Amniotic epithelial cell (primary cell): ENCODE results near the gene CLDN10.
A peak's percentile ranks its signal among the peaks of the same experiment; 100 is the strongest.
"Not testable (repeated sequence)": the region's sequence is repeated elsewhere in the genome, so short reads cannot be mapped to it uniquely, and the experiment has no call there.

ENCODE experiments used
- DNase-seq: peaks from one replicate; pipeline ENCODE4 v3.0.0-alpha.2; 2010; ENCODE audit warnings: low read depth

Gene CLDN10

DNA sequence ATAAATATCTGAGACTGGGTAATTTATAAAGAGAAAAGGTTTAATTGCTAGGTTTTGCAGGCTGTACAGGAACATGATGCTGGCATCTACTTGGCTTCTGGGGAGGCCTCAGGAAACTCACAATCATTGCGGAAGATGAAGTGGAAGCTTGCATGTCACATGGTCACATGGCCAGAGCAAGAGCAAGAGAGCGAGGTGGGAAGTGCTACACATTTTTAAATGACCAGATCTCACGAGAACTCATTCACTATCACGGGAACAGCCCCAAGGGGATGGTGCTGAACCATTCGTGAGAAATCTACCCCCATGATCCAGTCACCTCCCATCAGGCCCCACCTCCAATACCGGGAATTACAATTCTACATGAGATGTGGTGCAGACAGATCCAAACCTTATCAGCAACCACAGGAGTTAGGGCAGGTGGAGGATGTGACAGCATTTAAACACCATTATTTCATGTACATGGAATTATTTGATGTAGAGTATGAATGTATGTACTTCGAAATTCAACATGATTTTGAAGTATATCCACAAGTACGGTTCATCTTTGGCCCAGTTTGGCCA, 10.5 kb upstream of the CLDN10 start:
- no peak for DNase-seq

DNA sequence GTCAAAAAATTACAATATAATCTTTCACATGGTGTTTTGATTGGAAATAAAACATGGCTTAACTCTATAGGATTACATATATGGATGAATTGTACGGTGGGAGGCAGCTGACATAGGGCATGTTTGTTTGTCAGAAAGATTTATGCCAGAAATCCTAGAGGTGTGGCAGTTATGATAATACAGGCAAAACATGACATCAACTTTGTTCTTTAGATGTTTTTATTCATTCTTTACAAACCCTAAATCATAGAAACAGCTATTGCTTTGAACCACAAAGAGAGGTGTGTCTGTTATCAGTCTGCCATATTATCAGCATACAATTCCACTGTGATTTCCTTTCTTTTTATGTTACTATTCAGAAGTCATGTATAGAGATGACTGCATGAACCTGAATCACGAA, 8.2 kb upstream of the CLDN10 start:
- peak; percentile 6 for DNase-seq

DNA sequence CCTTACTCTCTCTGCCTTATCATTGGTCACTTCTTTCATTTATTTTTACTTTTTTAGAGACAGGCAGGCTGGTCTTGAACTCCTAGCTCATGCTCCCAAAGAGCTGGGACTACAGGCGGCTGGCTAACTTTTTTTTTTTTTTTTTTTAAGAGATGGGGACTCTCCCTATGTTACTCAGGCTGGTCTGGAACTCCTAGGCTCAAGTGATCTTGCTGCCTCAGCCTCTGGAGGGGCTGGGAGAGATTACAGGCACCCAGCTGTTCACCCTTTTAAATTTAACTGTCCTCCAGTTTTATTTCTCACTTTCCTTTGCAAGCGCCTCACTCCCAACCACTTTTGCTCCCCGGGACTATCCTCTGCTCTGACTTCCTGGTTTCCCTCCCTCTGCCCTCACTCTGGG, 5.6 kb upstream of the CLDN10 start:
- DNase-seq, result no peak

DNA sequence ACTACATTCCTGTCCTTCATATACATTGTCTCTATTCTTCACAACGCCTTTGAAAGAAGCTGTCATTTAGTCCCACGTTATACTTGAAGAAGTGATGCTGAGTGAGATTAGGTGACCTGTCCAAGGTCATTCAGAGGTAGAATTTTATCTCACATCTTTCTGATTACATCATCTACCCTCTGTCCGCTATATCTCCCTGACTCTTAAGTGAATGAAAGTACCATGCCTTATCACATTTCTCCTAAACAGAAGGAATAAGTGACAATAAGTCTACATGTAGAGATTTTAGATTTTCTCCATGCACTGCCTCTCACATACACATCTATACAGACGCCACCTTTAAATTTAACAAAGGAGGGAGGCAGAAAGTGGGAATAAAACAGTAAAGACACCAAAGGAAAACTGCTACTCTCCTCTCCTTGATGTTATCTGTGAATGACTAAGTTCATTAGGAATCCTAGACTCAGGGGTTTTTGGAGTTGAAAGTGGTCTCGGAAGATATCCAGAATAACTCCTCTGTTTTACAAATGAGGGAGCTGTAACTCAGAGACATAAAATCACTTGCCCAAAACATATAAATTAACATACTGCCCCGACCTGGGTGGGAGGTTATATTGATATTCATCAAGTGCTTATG, 4.9 kb upstream of the CLDN10 start:
- DNase-seq, result peak; percentile 17

DNA sequence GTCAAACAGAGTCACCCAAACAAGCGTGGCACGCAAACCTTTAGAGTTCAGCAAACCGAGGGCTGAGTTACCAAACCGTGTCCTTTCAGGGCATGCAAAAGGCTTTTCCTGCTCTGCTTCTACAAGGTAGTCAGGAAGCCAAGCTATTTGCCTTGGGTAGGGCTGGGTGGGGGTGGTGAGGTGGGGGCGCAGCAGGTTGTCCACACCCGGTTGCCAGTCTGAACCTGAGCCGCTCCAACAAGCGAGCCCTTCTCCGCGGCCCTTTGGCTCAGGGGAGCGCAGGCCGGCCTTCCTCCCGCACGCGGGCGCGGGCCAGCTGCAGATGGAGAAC, 347 bp upstream of the CLDN10 start:
- no peak for DNase-seq

DNA sequence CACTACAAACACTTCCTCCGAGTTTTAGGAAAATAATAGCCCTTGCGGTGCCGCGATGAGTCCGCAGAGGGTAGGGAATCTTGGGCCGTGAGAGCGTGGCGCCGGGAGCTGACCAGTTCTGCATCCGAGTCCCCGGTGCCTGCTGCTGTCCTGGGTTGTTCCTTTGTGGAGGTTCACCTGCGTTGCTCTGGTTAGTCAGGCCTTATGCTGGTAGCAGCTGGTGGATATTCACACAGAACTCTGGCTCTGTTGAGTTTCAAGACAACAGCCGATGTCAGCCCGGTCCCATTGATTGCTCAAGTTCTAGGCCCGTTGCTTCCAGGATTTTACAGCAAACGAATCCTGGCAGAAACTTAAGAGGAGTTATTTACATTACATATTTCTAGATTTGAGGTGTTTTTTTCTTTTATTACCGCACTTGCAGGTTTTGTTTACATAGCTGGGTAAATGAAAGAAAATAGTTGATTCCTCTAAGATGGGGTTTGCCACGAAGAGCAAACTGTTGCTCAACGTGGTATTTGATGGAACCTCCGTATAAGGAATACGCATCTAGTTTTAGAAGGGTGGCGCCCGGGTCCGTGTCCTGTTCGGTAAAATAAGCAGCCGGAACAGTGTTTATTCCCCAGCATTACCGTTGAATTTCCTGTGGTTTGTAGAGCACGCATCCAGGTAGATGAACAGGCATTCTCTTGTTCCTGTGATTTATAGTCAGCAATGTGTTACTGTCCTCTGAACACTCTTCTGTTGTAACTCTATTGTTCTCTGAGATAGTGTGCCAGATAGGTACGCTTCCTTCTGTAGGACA, 1.3 kb downstream of the CLDN10 start:
- DNase-seq, result peak; percentile 15

DNA sequence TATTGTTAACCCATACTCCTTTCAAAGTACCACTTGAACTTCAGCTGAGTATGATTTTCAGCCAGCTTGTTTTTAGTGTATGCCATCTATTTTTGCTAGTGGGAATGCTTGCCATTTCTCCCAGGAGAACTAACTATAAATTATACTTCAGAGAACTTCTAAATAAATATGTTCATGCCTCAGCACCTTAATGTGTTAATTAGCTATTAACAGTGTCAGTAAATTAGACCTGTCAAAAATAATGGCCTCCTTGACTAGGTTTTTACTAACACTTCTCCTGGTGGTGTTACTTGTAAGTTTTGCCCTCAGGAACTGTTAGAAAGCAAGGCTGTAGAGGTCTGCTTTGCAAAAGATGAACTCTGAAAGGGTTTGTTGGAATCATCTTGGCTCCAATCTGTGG, 4.5 kb downstream of the CLDN10 start:
- no peak for DNase-seq

DNA sequence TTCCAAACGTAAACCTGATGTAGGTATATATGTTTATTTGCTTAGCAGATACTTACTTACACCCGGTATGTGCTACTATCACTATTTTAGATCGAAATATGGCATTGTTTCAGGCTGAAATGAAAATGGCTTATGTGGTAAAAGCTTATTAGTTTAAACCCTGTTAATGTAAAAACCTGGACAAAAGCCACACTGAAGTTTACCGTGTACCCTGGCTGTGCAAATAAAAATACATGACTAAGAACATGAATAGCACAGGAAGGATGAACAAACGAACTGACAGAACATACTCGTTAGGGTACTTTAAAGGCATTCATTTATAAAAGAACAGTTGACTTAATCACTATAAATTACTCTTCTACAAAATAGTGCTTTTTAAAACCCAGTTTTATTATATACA, 6.6 kb downstream of the CLDN10 start:
- no peak for DNase-seq

DNA sequence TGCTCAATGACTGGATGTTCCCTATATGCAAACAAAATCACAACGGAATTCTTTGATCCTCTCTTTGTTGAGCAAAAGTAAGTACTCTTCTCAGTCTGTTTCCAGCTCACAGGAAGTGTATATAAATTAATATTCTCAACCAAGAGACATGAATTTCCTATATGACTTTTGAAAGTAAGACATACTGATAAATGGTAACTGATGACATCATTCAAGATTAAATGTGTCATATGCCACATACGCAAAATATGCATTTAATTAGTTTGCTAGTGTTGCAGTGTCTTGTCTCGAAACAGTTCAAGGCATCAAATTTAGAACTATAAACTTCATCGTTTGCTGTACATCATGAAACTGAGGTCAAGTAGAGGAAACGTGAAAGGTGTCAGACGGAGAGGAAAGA, 7.9 kb downstream of the CLDN10 start:
- DNase-seq, result no peak

DNA sequence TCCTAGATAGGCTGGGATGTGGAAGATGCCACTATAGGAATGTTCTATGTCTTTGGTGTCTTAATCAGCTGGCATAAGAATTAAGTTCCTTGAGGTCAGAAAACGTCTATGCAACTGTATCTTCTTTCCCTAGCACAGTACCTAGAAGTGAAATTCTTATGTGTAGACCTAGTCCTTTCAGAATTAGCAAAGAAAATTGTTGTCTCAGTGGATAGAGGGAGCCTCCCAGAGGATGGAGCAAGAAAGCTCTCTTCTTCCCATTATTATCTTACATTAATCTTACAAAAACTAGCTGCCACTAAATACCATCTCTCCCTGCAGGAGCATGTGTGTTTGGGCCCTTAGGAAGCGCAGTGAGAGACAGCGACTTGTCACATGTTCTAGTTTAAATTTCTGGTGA, 11.6 kb downstream of the CLDN10 start:
- DNase-seq, result peak; percentile 11

DNA sequence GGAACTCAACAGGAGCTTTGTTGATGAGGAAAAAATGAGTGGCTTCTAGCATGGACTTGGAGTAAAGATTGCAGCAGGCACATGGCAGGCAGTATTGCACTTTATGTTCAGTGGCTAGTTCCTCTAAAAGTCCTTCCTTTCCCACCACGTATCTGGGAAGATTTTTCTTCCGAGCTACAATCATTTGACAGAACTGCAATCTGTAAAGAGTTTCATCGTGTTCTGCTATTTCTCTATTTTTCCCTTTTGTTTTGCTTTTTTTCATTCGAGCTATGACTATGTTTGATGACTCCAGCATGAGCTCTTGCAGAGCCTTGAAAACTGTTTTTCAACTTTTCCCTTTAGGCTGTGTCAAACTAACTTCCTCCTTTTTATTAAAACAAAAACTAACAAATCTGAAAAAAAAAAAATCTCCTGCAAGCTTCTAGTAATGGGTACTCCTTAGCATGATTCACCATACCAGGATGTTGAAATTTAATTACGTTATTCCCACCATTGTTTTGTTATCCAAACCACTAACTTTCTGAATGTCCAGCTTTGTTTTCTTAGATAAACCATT, 12.3 kb downstream of the CLDN10 start:
- peak; percentile 75 for DNase-seq

DNA sequence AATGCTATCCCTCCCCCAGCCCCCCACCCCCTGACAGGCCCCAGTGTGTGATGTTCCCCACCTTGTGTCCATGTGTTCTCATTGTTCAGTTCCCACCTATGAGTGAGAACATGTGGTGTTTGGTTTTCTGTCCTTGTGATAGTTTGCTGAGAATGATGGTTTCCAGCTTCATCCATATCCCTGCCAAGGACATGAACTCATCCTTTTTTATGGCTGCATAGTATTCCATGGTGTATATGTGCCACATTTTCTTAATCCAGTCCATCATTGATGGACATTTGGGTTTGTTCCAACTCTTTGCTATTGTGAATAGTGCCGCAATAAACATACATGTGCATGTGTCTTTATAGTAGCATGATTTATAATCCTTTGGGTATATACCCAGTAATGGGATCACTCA, 13.2 kb downstream of the CLDN10 start:
- not testable (repeated sequence) for DNase-seq

DNA sequence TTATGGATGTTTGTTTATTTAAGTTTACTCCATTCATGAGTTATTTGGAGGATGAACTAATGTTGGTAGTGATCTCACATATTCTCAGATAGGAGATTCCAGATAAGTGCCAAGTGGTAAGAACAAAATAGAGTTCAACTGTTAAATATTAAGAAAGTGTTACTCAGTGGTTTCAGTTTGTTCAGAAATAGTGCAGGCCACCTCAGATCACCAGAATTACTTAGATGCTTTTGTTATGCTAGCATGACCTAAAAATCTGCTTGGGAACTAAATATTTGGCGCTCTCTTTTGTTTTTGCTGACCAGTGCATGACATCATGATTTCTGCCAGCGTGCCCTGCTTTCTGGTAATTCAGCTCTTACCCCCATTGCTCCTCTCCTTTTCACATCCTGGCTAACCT, 15.6 kb downstream of the CLDN10 start:
- DNase-seq, result no peak

DNA sequence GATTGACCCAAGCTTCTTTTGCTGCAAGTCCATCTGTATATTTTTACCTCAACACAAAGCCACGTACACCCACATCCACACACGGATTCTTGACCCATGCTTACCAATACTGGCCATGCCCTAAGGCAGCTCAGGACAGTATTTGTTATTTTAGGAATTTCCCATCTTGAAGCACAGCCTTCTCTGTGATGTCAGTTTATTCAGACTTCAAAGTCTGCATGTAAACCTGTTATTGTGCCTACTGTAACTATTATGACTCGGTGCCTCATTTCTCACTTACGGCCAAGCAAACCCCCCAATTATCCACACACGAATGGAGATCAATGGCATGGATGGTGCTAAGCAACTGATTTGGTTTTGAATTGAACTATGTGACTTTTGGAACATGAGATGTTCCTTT, 17.5 kb downstream of the CLDN10 start:
- DNase-seq, result no peak

DNA sequence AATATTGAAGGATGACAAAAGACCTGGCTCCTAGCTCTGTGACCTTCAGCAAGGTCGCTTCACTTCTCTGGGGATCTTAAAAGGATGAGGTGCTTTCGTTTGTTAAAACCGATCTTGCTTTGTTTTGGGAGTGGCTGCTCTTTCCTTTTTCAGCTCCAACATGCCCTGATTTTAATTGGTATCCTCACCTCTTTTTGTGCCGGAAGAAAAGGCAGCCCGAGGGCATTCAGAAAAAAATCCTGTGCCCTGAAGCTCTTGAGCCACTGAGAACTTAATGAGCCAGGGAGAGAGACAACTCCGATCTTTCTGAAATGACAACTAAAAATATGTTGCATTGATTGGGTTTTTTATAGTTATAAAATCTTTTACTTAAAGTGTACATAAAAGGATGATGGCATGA, 19.4 kb downstream of the CLDN10 start:
- no peak for DNase-seq

DNA sequence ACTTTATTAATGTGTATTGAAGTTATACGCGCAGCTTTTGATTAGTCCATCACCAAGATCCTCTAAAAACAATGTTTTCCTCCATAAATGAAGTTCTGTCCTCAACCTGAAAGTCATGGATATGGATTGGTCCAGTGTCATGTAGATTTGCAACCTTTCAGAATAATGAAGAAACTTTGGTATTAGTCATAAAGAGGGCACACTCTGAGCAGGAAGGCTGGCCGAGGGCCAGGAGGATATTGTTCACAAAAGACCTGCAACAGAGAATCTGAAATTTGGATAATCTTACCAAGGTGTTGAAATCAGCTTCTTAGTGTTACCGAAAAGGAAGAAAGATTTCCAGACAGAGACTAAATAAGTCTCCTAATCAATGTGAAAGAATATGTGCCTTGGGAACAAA, 20.7 kb downstream of the CLDN10 start:
- DNase-seq, result peak; percentile 39

DNA sequence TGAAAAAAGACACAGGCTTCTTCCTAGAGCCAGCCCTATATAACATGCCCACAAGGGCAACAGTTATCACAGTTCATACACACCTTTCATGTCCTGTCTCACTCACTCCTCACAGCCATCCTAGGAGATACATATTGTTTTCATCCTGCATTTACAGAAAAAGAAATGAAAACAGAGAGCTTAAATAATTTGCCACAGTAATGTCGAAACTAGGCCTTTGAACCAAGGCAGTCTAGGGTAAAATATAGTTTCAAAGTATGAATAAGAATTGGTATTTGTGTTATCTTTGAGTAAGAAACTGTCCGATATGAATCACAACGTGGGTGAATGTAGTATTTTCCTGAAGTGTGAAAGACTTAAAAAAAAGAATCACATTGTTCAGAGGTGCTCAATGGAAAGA, 26.8 kb downstream of the CLDN10 start:
- no peak for DNase-seq

DNA sequence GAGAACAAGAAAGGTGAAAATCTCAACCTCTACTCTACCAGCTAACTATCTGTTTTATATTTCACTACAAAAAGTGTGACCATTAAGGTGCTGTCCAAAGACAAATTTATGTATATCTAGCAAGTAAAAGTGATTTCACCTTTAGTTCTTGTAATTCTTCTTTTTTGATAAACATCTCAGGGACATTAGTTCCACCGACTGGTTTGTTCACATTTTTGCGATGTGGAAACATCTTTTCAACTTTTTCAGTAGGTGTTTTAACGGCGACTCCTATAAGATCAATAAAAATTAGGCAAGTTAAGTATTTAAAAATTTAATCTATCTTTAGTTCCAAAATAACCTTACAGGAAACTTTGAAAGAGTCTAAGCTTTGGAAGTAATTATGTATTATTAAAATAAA, 33.3 kb downstream of the CLDN10 start:
- DNase-seq, result no peak

DNA sequence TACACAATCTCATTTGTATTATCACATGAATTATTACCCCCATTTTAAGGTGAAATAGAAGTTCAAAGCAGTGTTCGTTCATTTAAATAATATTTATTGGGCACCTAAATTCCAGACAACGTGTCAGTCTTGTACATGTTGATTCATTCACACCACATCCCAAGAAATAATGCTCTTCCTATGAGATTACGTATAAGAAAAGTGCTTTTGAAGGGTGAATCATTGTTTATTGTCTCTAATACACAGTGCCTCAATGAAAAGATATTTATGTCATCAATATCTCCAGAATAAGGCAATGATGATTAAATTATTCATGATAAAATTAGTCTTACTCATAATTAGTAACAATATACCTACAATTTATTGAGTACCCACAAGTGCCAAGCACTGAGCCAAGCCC, 35.6 kb downstream of the CLDN10 start:
- no peak for DNase-seq

DNA sequence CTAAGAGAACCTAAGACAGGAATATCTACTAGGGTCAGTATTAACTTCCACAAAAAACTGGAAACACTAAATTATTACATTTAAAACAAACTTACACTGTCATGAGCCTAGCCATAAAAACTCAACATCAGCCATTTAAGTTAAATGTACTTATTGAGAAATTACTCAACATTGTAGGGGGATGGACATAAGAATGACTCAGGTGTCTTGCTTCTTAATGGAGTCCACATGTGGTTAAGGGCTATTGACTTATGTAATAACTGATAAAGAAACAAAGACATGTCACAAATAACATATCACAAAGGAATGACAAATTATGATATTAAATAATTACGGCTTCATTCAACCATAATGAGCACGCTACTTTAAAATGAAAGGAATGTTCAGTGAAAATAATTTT, 36.2 kb downstream of the CLDN10 start:
- DNase-seq, result peak; percentile 66

DNA sequence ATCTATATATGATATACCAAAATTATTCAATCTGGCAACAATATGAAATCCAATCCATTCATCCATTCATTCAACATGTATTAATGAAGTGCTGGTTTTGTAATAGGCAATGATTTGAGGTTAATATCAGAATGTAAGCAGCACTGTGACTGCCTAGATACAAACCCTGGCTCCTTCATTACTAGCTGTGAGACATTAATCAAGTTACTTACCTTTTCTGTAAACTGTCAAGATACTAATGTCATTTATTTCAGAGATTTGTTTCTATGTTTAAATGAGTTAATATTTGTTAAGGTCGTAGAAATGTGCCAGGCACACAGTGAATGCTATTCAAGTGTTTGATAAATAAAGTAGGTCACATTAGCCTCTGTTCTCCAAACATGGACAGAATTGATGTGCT, 40.9 kb downstream of the CLDN10 start:
- DNase-seq, result no peak

DNA sequence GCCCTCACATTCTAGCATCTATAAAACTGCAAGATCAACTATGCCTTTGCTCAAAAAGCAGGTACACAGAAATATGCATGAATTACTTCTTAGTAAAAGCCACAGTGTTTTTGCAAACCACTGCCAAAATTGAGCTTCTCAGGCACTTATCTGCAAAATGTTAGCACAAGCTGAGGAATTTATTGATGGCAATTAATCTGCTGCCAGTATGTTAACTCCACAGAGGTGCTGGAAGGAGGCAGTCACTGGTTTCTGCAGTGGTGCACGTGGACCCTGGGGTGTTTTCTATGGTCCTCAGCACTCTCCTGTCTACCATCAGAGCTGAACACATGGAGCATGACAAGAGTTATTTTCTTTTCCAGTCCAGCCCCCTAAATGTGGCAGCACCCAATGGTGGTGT, 44.2 kb downstream of the CLDN10 start:
- DNase-seq, result no peak

DNA sequence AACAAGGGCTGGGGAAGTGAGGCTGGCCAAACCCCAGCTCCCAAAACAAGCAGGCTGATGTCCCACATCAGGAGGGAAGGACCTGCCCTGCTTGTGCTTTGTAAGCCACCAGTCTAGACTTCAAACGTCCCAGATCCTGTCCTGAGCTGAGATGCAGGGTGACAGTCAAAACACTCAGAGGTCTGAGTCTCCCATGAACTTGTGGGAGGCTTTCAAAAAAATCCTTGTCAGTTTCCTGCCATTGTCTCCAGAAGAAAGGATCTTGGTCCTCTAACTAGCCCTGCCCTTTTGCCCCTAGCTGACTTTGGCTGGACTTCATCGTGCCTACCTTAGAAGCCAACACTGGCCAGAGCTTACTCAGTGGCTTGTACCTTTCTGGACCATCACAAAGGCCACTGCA, 48.7 kb downstream of the CLDN10 start:
- DNase-seq, result no peak

DNA sequence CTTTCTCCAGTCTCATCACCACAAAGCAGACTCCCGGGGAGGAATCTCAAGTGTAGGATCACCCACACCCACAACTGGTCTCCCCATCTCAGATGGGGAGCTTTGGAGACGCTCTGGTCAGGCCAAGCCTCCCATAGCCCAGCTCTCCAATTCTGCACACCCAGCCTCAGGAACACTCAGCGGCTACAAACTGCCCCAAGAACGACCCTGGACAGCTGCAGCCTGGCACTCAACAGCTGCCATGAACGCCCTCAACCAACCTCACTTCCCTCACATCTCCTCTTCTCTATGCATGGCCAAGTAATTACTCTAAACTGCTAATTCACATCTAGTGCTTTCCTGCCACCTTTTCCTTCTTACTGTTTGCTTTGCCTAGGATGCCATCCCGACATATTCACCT, 49.4 kb downstream of the CLDN10 start:
- DNase-seq, result no peak
